Measurements from ENCODE around the gene STK38L. TPM values are rescaled to one million over a fixed set of nuclear protein-coding genes. Genes with fewer than 3 reads are reported as not detected.

Gene STK38L
- polyA plus RNA-seq, 1 donor (not counting 4 experiments of a cell fraction or from before 2014, with no cell fraction given), result 25.4 TPM

DNA sequence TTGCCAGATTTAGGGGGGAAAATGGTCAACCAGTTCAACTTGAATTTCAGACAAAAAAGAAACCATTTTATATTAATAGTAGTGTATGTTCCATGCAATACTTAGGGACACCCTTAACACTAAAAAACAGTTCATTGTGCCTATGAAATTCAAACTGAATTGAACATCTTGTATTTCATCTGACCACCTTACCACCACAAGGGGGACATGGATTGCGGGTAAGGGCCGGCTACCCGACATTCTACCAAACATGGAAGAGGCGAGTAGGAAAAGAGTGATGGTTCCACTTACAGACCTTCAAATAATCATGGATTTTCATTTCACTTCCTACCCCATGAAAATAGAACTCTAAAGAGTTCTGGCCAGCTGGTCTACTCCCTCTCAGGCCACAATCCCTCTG, 10.3 kb upstream of the STK38L start:
- no peak overlapping the region for H3K4me2 ChIP-seq (ENCODE audit: control insufficient read depth, extremely low read depth, insufficient read depth, low read depth, low read length)
- H3K9ac ChIP-seq (ENCODE audit: control insufficient read depth, extremely low read depth, insufficient read depth, low read length), result no peak overlapping the region
- no peak for FAIRE-seq
- TF ChIP-seq EZH2 (IDR thresholded peaks at IDR 0.05; ENCODE audit: low read length) (no peak), CTCF (optimal IDR thresholded peaks at IDR 0.05 in 1 of 3, IDR thresholded peaks at IDR 0.05 in 1 of 3, conservative IDR thresholded peaks at IDR 0.05 in 1 of 3; ENCODE audit: extremely low read depth in 1 of 3, insufficient read depth in 2 of 3, low read length in 3 of 3) (no peak)
- dilution Hi-C loops (cut with MboI; ENCODE audit: extremely low pct_ligation_motif_present, low sequenced_read_pairs), result no loop called here
- no peaks in the 10 kb centered on the region for H3K36me3 ChIP-seq (ENCODE audit: control insufficient read depth in 2 of 2, extremely low read depth in 1 of 2, insufficient read depth in 2 of 2, low read length in 2 of 2)
- no peaks in the 10 kb centered on the region for H3K4me1 ChIP-seq (ENCODE audit: control insufficient read depth, extremely low read depth, insufficient read depth, low read length)
- DNase-seq (ENCODE audit: low read depth, low spot score), result no peak
- H3K27ac ChIP-seq (ENCODE audit: control insufficient read depth, insufficient read depth, low read length), result no peak overlapping the region
- H3K4me3 ChIP-seq (ENCODE audit: control insufficient read depth in 2 of 3, extremely low read depth in 1 of 3, insufficient read depth in 2 of 3, low read depth in 1 of 3, low read length in 3 of 3), result no peak overlapping the region
- H3K9me1 ChIP-seq (ENCODE audit: control insufficient read depth, extremely low read depth, insufficient read depth, low read length), result no peaks in the 10 kb centered on the region
- H4K20me1 ChIP-seq (ENCODE audit: control insufficient read depth, extremely low read depth, insufficient read depth, low read length), result no peaks in the 10 kb centered on the region
- H3K79me2 ChIP-seq (ENCODE audit: control insufficient read depth, insufficient read depth, low read length), result no peaks in the 10 kb centered on the region
- no peaks in the 10 kb centered on the region for H3K9me3 ChIP-seq (ENCODE audit: control insufficient read depth, low read depth, low read length)
- no peaks in the 10 kb centered on the region for H3K27me3 ChIP-seq (ENCODE audit: control insufficient read depth, extremely low read depth, insufficient read depth, low read length)
- no peak overlapping the region for H2AFZ ChIP-seq (ENCODE audit: control insufficient read depth, low read length)

GRCh38 chr12:27236498-27236897, 7.6 kb upstream of the STK38L start:
- dilution Hi-C loops (cut with MboI; ENCODE audit: extremely low pct_ligation_motif_present, low sequenced_read_pairs), result no loop called here
- H3K9me1 ChIP-seq (ENCODE audit: control insufficient read depth, extremely low read depth, insufficient read depth, low read length), result no peaks in the 10 kb centered on the region
- no peak for FAIRE-seq
- no peaks in the 10 kb centered on the region for H3K36me3 ChIP-seq (ENCODE audit: control insufficient read depth in 2 of 2, extremely low read depth in 1 of 2, insufficient read depth in 2 of 2, low read length in 2 of 2)
- H3K9ac ChIP-seq (ENCODE audit: control insufficient read depth, extremely low read depth, insufficient read depth, low read length), result no peak overlapping the region
- H3K4me3 ChIP-seq (ENCODE audit: control insufficient read depth in 2 of 3, extremely low read depth in 1 of 3, insufficient read depth in 2 of 3, low read depth in 1 of 3, low read length in 3 of 3), result no peak overlapping the region
- no peaks in the 10 kb centered on the region for H3K4me1 ChIP-seq (ENCODE audit: control insufficient read depth, extremely low read depth, insufficient read depth, low read length)
- H3K79me2 ChIP-seq (ENCODE audit: control insufficient read depth, insufficient read depth, low read length), result no peaks in the 10 kb centered on the region
- no peaks in the 10 kb centered on the region for H4K20me1 ChIP-seq (ENCODE audit: control insufficient read depth, extremely low read depth, insufficient read depth, low read length)
- H3K4me2 ChIP-seq (ENCODE audit: control insufficient read depth, extremely low read depth, insufficient read depth, low read depth, low read length), result no peak overlapping the region
- peak in 1 of 3 experiments; percentile 20 for TF ChIP-seq CTCF (optimal IDR thresholded peaks at IDR 0.05 in 1 of 3, IDR thresholded peaks at IDR 0.05 in 1 of 3, conservative IDR thresholded peaks at IDR 0.05 in 1 of 3; ENCODE audit: extremely low read depth in 1 of 3, insufficient read depth in 2 of 3, low read length in 3 of 3)
- no peak for TF ChIP-seq EZH2 (IDR thresholded peaks at IDR 0.05; ENCODE audit: low read length)
- no peaks in the 10 kb centered on the region for H3K27me3 ChIP-seq (ENCODE audit: control insufficient read depth, extremely low read depth, insufficient read depth, low read length)
- no peaks in the 10 kb centered on the region for H3K9me3 ChIP-seq (ENCODE audit: control insufficient read depth, low read depth, low read length)
- no peak for DNase-seq (ENCODE audit: low read depth, low spot score)
- H3K27ac ChIP-seq (ENCODE audit: control insufficient read depth, insufficient read depth, low read length), result no peak overlapping the region
- H2AFZ ChIP-seq (ENCODE audit: control insufficient read depth, low read length), result no peak overlapping the region
